Measurements from ENCODE around the gene ANKUB1. TPM values are rescaled to one million over a fixed set of nuclear protein-coding genes. Genes with fewer than 3 reads are reported as not detected.

ANKUB1 gene
- total RNA-seq, 1 donor from 2014 or later = 3.1 TPM

DNA sequence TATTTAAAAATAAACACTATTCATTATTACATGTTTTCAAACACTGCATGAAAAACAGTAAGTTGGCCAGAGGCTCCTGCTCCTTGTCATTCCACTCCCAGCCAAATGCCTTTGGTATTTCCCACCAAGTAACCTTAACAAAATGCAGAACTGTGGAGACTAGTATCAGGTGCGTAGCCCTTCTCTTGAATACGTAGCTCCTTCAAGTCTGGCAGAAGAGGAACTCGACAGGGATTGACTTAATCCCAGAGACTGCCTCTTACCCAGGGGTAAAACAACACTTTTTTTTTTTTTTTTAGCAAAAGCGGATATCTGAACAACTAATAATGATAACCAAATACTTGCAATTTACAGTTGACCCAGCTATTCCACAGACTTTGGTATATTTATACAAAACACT lies 40.8 kb downstream of the ANKUB1 start:
- DNase-seq = no peak
- intact Hi-C loops (cut with DNase I) = no loop called here

DNA sequence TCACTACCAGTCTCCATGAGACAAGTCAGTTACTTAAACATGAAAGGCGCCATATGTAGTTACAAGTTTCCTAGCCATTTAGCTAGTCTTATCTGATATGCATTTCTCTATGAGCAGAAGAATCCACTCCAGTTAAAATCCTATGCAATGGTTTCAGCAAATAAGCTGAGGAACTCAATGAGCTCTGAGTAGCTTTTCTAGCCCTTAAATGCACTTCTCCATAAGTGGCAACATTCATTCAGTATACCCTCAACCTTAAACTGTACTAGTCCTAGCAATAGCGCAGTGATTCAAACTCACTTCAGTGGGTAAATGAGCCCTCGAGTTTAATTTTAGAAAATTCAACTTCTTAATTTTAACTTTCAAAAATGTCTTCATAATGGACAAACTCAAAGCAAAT lies 47.7 kb downstream of the ANKUB1 start:
- H3K27me3 ChIP-seq (ENCODE audit: low read depth) = no peaks in the 10 kb centered on the region
- DNase-seq = no peak
- H3K27ac ChIP-seq = no peak overlapping the region
- intact Hi-C loops (cut with DNase I) = no loop called here
- peaks cover 96% of the 10 kb centered on the region for H3K36me3 ChIP-seq
- peaks cover 8% of the 10 kb centered on the region for H3K4me1 ChIP-seq
- no peaks in the 10 kb centered on the region for H3K9me3 ChIP-seq
- H3K4me3 ChIP-seq = no peak overlapping the region
- ATAC-seq = peak in 1 of 2 donors; percentile 72
- TF ChIP-seq, protein P1, sequence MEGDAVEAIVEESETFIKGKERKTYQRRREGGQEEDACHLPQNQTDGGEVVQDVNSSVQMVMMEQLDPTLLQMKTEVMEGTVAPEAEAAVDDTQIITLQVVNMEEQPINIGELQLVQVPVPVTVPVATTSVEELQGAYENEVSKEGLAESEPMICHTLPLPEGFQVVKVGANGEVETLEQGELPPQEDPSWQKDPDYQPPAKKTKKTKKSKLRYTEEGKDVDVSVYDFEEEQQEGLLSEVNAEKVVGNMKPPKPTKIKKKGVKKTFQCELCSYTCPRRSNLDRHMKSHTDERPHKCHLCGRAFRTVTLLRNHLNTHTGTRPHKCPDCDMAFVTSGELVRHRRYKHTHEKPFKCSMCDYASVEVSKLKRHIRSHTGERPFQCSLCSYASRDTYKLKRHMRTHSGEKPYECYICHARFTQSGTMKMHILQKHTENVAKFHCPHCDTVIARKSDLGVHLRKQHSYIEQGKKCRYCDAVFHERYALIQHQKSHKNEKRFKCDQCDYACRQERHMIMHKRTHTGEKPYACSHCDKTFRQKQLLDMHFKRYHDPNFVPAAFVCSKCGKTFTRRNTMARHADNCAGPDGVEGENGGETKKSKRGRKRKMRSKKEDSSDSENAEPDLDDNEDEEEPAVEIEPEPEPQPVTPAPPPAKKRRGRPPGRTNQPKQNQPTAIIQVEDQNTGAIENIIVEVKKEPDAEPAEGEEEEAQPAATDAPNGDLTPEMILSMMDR (IDR thresholded peaks at IDR 0.05) = no peak

More for the DNA sequence above, 40.8 kb downstream of the ANKUB1 start:
- peaks cover 16% of the 10 kb centered on the region for H3K4me1 ChIP-seq
- H3K9me3 ChIP-seq = no peaks in the 10 kb centered on the region
- ATAC-seq = peak; percentile 59 to 62
- H3K27ac ChIP-seq = peak overlapping the region; percentile 83
- H3K4me3 ChIP-seq = peak overlapping the region; percentile 85
- H3K36me3 ChIP-seq = peaks cover 43% of the 10 kb centered on the region
- H3K27me3 ChIP-seq (ENCODE audit: low read depth) = no peaks in the 10 kb centered on the region
- TF ChIP-seq, protein P1 (IDR thresholded peaks at IDR 0.05) = no peak

DNA sequence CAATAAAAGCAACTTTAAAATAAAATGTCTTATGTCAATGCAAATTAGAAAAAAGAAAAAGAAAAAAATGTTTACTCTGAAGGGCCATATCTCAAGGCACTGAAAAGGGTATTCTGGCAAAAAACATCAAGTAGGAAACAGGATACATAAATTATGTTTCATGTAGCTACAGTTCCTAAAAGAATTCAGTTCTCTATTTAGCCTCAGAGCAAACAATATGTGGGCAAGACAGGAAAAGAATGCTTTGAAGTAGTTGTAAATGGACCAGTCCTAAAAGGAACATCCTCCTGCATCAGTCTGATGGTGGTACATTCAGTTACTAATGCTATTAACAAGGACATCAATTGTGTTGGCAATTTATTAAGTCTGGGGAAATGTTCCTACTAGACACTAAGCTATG lies 48.2 kb downstream of the ANKUB1 start:
- peaks cover 96% of the 10 kb centered on the region for H3K36me3 ChIP-seq

DNA sequence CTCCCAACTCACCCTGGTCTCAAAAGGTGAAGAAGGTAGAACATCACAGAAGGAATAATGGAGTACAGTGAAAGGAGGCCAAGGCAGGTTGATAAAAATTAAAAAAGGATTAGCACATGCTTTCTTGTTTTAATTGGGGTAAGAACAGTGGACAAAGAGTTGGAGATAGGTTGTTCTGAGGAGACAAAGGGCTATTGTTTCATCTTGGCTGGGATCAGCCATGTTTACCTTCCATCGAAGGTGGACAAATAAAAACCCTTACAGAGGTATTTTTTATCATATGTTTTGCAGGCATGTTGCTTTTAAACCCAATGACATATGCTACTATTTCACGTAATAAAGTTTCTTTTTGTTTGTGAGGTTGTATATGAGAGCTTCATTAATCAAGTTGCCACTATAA lies 53.0 kb downstream of the ANKUB1 start:
- H3K27me3 ChIP-seq (ENCODE audit: low read depth) = no peaks in the 10 kb centered on the region
- intact Hi-C loops (cut with DNase I) = no loop called here
- H3K36me3 ChIP-seq = peaks cover 57% of the 10 kb centered on the region
- TF ChIP-seq, protein P1 (IDR thresholded peaks at IDR 0.05) = no peak
- H3K9me3 ChIP-seq = no peaks in the 10 kb centered on the region
- peaks cover 11% of the 10 kb centered on the region for H3K4me1 ChIP-seq
- DNase-seq (no peak), ATAC-seq (no peak)
- no peak overlapping the region for H3K4me3 ChIP-seq
- H3K27ac ChIP-seq = no peak overlapping the region

More for the DNA sequence above, 48.2 kb downstream of the ANKUB1 start:
- TF ChIP-seq, protein P1 (IDR thresholded peaks at IDR 0.05) = no peak
- ATAC-seq (peak in 1 of 2 donors; percentile 11), DNase-seq (no peak)
- intact Hi-C loops (cut with DNase I) = no loop called here
- Histone ChIP-seq H3K27ac (no peak overlapping the region), H3K9me3 (no peaks in the 10 kb centered on the region), H3K4me3 (no peak overlapping the region), H3K27me3 (ENCODE audit: low read depth) (no peaks in the 10 kb centered on the region), H3K4me1 (peaks cover 8% of the 10 kb centered on the region)

DNA sequence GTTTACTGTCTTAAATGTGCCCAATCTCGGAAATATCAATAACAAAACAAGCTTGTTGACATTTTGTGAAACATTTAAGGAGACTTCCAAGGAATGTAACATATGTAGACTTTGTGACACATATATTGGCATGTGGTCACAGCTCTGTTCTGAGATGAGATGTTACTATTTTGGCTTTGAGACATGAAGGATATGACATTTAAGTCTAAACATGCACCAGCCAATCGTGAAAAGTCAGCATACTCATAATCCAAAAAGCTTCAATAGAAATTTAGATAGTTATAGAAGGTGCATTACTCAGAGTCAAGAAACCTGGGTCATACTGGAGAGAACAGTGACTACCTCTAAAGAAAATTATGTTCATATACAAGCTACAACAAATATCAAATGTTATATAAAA lies 53.5 kb downstream of the ANKUB1 start:
- Histone ChIP-seq H3K27me3 (ENCODE audit: low read depth) (no peaks in the 10 kb centered on the region), H3K36me3 (peaks cover 53% of the 10 kb centered on the region), H3K4me3 (no peak overlapping the region), H3K4me1 (peaks cover 7% of the 10 kb centered on the region), H3K27ac (no peak overlapping the region), H3K9me3 (no peaks in the 10 kb centered on the region)
- intact Hi-C loops (cut with DNase I) = no loop called here
- TF ChIP-seq, protein P1 (IDR thresholded peaks at IDR 0.05) = no peak
- no peak for DNase-seq
- no peak for ATAC-seq

DNA sequence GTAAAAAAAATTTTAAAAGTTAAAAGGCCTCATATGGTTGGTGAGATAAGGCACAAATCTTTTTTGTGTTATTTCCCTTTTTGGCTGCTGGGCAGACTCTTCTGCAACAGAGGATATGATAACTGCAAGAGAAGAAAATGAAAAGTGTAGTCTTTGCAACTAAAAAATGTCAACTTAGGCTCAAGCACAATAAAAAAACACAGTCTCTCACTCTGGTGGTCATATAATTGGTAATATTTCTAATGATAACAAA lies 55.5 kb downstream of the ANKUB1 start:
- TF ChIP-seq, protein P1 (IDR thresholded peaks at IDR 0.05) = no peak

More for the DNA sequence above, 55.5 kb downstream of the ANKUB1 start:
- no peaks in the 10 kb centered on the region for H3K9me3 ChIP-seq
- intact Hi-C loops (cut with DNase I) = no loop called here
- peaks cover 7% of the 10 kb centered on the region for H3K4me1 ChIP-seq
- DNase-seq (no peak), ATAC-seq (no peak)
- H3K27ac ChIP-seq = peak overlapping the region; percentile 36
- H3K4me3 ChIP-seq = no peak overlapping the region
- no peaks in the 10 kb centered on the region for H3K27me3 ChIP-seq (ENCODE audit: low read depth)
- peaks cover 34% of the 10 kb centered on the region for H3K36me3 ChIP-seq

Measured in lower lobe of right lung (tissue), 2 donors.